Measurements from ENCODE around the gene KCNK17.

DNA sequence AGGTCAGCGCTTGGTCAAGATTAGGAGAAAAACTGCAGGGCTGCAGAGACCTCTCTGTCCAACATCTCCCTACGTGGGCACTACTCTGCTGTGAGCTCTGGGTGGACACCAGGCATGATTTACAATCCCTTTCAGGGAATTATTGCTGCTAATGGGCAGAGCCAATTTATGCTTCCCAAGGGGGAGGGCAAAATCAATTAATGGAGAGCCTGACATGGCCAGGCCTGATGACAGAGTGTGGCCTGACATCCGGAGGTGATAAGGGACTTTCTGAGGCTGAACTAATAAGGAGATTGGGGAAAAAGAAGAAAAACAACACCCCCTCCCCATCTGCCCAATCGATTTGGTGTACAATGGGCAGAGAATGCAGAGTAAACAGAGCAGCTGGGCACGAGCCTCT is 13.3 kb upstream of the KCNK17 start:
- no peak for TF ChIP-seq POLR2A (IDR thresholded peaks at IDR 0.05)
- TF ChIP-seq, protein P1, sequence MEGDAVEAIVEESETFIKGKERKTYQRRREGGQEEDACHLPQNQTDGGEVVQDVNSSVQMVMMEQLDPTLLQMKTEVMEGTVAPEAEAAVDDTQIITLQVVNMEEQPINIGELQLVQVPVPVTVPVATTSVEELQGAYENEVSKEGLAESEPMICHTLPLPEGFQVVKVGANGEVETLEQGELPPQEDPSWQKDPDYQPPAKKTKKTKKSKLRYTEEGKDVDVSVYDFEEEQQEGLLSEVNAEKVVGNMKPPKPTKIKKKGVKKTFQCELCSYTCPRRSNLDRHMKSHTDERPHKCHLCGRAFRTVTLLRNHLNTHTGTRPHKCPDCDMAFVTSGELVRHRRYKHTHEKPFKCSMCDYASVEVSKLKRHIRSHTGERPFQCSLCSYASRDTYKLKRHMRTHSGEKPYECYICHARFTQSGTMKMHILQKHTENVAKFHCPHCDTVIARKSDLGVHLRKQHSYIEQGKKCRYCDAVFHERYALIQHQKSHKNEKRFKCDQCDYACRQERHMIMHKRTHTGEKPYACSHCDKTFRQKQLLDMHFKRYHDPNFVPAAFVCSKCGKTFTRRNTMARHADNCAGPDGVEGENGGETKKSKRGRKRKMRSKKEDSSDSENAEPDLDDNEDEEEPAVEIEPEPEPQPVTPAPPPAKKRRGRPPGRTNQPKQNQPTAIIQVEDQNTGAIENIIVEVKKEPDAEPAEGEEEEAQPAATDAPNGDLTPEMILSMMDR (IDR thresholded peaks at IDR 0.05) = no peak

Measured in Peyer's patch (tissue), 4 donors.